Stimulated activated CD8-positive, alpha-beta memory T cell treated with anti-CD3 and anti-CD28 coated beads, Interleukin-12 subunit alpha, Interleukin-12 subunit beta, amount 100 ng/mL, for 24 hours (primary cell): Measurements from ENCODE around the gene TFF1.

Experiments used
- DNase-seq: peaks from one replicate; pipeline ENCODE4 v3.0.0-alpha.2; 2020; ENCODE audit errors: extremely low read depth

TFF1 gene

DNA sequence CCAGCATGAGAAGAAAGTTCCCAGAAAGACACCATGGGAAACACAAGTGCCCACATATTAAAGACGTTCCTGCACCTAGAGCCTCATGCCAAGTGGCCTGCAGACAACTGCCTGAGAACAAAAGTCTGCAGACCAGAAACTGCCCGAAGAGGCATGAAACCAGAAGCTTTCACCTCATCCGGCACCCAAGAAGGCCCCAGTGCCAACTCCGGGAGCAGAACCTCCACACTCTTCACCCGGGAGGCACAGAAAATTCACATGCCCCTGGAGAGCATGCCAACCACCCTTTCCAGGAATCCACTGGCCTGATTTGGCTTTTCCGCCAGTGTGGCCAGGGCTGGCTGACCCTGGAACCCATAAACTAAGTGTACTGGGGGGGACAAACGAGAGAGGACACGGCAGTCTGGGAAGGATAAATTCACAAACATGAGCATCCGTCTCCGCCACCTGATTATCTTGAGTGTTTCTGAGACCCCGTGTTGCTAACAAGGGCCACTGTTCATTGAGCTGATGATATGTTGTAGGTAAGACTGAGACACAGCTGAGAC, 22.3 kb downstream of the TFF1 start:
- DNase-seq, result no peak

DNA sequence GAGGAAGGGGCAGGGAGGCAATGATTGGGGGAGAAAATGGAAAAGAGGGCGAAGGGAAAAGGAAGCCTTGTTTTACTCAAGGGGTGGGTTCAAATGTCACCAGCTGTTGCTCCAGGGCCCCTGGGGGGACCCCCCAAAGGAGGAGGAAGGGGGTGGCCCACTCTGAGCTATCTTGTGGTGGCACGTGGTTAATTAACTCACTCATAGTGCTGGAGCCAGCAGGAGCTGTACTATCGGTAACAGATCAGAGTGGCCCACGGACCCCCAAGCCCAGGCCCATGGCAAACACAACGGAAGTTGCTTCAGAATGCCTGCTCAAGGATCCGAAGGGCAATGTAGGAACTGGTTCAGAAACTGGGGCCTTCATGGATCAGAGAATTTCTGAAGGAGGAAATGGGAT, 22.8 kb downstream of the TFF1 start:
- no peak for DNase-seq

GRCh38 chr21:42343101-42343500, 23.2 kb downstream of the TFF1 start:
- no peak for DNase-seq

- no peak for DNase-seq
Measured at GRCh38 chr21:42341776-42342542, 24.4 kb downstream of the TFF1 start.

GRCh38 chr21:42340187-42341050, 25.9 kb downstream of the TFF1 start:
- no peak for DNase-seq

GRCh38 chr21:42338729-42339715, 27.3 kb downstream of the TFF1 start:
- DNase-seq, result no peak

DNA sequence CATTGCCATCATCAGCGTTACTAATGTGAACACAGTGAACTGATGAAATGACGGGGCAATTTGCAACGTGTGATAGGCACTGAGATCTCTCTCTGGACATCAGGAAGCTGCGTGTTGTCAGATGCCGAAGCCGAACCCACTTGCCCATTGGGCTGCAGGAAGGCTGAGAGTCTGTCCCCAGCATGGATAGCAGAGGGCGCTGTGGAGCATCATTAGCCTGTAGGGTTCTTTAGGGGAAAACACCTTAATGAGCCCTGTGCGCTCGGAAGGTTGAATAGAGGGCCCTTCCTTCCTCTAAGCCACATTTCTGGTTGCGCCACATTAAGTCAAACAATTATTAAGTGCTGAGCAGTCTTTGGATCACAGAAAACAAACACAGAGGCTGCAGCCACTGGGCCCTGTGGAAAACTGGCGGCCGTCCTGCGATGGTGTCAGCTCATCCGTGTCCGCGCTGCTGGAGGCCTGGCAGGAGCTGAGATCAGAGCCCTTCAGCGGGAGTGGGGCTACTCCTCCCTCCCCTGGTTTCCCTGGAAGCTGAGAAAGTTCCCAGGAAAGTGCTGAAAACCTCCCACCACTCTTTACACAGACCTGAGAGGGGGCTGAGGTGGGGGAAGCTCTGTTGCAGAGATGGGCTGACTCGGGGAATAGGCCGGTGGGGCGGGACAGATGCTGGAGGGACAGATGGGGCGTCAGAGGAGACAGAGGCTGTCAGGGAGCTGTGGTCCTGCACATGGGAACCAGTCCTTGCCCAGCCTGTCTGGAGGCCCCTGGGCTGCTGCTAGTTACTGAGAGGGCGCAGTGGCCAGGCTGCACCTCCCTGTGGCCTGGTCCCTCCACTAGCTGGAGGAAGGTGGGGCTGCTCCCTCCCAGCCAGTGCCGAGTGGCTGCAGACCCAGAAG, 28.3 kb downstream of the TFF1 start:
- peak; percentile 42 for DNase-seq

DNA sequence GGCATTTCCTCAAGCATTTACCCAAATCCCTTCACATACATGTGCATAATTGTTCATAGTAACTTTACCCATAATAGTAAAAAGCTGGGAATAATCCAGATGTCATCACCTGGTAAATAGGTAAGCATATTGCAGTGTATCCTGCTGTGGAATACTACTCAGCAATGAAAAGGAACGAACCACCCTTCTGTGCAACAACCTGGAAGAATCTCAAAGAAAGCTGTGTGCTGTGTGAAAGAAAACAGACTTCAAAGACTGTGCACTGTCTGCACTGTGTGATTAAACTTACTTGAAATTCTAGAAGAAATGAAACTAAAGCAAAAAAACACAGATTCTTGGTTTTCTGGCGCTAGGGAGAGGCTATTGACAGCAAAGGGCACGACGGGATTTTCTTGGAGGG, 29.1 kb downstream of the TFF1 start:
- DNase-seq, result no peak

- DNase-seq, result no peak
Measured at GRCh38 chr21:42336054-42336453, 30.3 kb downstream of the TFF1 start.

GRCh38 chr21:42332557-42333317, 33.6 kb downstream of the TFF1 start:
- no peak for DNase-seq

DNA sequence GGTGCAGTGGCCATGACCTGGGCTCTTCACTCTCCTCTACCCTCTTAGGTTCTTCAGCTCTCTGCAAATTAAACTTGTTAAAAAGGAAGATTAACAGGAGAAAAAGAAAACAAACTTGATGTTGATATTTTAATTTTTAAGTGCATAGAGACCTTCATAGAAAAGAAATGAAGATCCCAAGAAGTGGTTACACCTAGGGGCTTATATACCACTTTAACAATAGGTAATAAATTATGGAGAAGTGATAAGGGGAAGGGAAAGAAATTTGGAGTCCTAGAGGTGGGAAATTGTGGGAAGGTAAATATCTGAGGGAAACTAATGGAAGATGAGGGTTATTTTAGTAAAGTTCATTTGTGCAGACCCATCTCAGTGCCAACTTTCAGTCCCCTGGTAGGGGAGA, 34.7 kb downstream of the TFF1 start:
- no peak for DNase-seq

DNA sequence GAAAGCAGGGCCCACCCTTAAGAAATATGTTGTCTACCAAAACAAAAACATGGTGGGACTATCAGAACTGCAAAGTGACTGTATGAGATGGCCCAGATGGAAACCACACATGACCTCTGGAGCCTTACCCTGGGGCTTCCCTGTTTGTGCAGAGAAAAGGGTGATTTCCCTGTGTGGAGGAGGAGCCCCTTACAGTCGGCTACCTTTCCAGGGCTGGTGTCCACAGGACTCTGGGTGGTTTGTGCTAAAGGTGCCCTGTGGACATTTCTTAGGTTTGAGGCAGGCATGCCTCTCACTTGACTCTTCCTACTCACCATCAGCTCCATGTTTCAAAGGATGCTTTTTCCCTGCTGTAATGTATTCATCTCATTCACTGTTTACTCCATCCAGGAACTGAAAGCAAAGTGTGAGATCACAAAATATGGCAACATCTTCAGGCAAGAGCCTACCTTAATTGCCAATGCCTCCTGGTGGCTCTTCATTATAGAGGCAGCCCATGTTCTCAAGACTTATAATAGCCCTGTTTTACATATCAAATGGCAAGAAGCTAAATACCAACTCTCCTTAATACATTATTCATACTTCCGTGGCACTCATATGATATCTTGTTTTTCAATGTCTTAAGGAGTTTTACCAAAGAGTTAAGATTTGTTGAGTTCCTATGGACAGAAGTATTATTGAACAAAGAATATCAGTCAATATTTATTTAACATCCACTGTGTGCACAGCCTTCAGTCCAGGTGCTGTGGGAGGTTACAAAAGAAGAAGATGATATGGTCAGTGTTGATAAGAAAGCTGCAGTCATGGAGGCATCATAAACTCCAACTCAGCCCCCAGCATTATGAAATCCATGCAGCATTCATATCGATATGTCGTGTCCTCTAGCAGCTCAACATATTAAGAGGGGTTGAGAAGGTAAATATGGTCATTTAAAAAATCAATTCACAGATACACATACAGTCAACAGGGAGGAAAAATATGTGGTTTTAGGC, 35.7 kb downstream of the TFF1 start:
- no peak for DNase-seq

GRCh38 chr21:42324896-42325295, 41.4 kb downstream of the TFF1 start:
- no peak for DNase-seq

DNA sequence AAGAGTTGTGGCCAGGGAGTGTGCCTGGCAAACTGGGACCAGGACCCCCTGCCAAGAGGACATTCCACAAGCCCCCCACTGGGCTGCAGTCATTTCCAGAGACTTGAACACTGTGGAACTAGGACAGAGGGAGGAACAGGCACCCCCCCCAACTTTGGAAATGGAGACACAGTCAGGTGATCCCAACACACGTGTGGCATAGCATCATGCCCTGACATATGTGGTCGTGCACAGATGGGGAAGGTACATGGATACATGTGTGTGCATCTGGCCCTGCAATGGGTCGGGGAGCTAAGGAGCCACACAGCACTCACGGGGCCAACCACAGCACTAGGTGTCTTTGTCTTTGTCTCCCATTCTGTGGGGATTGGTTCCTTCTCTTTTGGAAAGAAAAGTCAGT, 44.5 kb downstream of the TFF1 start:
- DNase-seq, result no peak

GRCh38 chr21:42321231-42321630, 45.1 kb downstream of the TFF1 start:
- DNase-seq, result no peak

DNA sequence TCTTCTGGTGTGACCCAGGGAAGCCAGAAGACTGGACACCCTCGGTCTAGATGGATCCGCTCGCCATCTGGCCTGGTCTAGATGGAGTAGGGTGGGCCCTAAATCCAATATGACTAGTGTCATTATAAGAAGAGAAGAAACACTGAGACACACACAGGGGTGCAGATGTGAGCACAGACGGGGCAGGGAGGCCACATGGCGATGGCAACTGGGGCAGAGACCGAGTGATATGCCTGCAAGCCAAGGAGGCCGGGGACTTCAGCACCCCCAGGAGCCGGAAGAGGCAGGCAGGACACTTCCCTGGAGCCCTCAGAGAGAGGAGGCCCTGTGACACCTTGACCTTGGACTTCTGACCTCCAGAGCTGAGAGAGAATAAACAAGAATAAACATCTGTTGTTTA, 45.5 kb downstream of the TFF1 start:
- no peak for DNase-seq

- no peak for DNase-seq
Measured at GRCh38 chr21:42319851-42320572, 46.3 kb downstream of the TFF1 start.

GRCh38 chr21:42319376-42319775, 47.0 kb downstream of the TFF1 start:
- no peak for DNase-seq
